ENCODE data around the gene CHIT1.

- TF ChIP-seq ETS1 (IDR thresholded peaks at IDR 0.05), result no peak
- no peak for TF ChIP-seq CTCF (conservative IDR thresholded peaks at IDR 0.05; ENCODE audit: low read depth in 2 of 2)
- TF ChIP-seq EZH2 (IDR thresholded peaks at IDR 0.05; ENCODE audit: low read depth, unreplicated experiment), result no peak
- TF ChIP-seq POLR2AphosphoS5 (IDR thresholded peaks at IDR 0.05; ENCODE audit: low read depth), result no peak
- no peak for TF ChIP-seq CREB1 (CRISPR knock-in tag; IDR thresholded peaks at IDR 0.05; ENCODE audit: low read depth)
- no peak for TF ChIP-seq EZH2phosphoT487 (IDR thresholded peaks at IDR 0.05; ENCODE audit: unreplicated experiment)
- no peak for TF ChIP-seq ZNF331 (CRISPR knock-in tag; IDR thresholded peaks at IDR 0.05; ENCODE audit: low read depth)
- no peak for TF ChIP-seq JUNB (IDR thresholded peaks at IDR 0.05; ENCODE audit: unreplicated experiment)
- no peak for TF ChIP-seq REST (IDR thresholded peaks at IDR 0.05; ENCODE audit: unreplicated experiment)
- TF ChIP-seq STAT1 (IDR thresholded peaks at IDR 0.05; ENCODE audit: unreplicated experiment), result no peak
Measured at GRCh38 chr1:203167026-203167912, 62.2 kb downstream of the CHIT1 start.
